A549 treated with AZD9567 at 1 μM for 4 hours (cell line): ENCODE results near the gene TPP2. TPM values are rescaled to one million over a fixed set of nuclear protein-coding genes. Genes with fewer than 3 reads are reported as not detected.

Experiments used
- total RNA-seq: library from RNA; stranded (reverse); fragments of 200-300 nt; extraction: Qiagen RNA extraction; gene quantifications from 5 replicates; pipeline ENCODE4 v1.2.3, GENCODE V29; 2022; ENCODE audit not compliant: insufficient read depth

Gene TPP2
- 15.2 to 17.6 TPM (median 17.3 TPM) in 5 replicates for total RNA-seq

DNA sequence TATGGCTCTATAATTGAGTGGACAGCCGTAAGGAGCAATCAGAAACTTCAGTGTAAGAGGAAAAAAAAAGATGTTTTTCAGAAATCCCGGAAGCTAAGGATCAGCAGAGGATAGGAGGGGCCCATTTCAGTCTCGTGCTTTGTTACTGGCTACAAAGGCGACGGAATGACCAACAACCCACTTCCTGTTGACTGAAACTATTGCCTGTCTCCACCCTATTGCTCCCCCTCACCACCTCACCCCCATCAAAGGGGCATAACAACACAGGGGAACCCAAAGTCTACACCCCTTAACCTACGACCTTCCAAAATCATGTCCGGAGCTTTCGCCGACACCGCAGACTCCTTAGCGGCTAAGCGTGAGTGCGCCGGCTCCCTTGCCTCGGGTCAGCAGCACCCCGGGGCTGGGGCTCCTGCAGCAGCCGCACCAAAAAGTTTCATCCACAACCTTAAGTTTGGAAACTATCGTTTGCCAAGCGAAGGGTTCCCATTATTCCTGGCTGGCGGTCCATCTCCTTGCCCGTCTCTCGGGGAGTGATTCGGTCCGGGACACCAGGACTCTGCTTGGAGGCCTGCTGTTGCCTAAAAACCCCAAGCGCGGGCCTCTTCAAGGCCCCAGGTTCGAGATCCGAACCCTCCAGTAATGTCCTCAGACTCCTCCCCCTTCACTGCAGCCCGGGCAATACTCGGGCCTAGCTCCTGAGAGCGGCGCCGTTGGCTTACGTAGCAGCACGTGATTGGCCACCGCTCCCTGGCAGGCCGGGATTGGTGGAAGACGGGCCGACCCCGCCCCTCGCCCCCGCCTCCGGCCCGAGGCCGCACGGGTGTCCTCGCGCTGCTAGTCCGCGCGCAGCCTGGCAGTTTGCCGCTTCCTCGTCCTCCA is at the start of gene TPP2:
TPP2 (plus strand) TSS at position 840 of the 882 bp plus-strand sequence. CDS start 53 bp downstream, outside the sequence.

DNA sequence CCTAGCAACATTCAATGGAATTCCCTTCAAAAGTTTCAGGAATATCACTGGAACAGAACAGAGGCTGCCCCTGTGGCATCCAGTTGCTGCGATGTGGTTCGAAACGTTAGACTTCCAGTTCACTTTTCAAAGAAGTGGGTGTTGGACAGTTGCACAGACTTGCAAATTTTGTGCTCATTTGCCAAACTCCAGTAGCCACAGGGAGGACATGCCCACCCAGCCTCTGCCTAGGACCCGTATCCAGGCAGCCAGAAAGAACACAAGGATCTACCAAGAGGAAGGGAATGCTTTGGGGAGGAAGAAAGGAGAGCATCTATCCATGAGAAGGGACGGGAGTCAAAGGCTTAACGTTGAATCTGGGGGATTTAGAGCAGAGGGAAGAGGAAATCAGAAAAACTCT is 98.2 kb downstream of the TPP2 start, which contains the start of gene METTL21C:
METTL21C (minus strand) TSS at position 108 of the 400 bp plus-strand sequence. CDS start 546 bp downstream, outside the sequence.

Other genes starting within 250 kb of the TPP2 start
- gene FGF14, start 194.9 kb upstream of the TPP2 start, total RNA-seq = not detected in 5 replicates
- not detected in 5 replicates for gene METTL21C, start 98.1 kb downstream of the TPP2 start, total RNA-seq
- 13.1 to 20.5 TPM (median 17.1 TPM) in 5 replicates for gene TEX30, start 176.8 kb downstream of the TPP2 start, total RNA-seq
- gene POGLUT2, start 202.0 kb downstream of the TPP2 start, total RNA-seq = 5.4 to 8.8 TPM (median 6.7 TPM) in 5 replicates
- gene BIVM, start 202.1 kb downstream of the TPP2 start, total RNA-seq = 1.8 to 4.0 TPM (median 3.5 TPM) in 5 replicates
- gene ERCC5, start 249.0 kb downstream of the TPP2 start, total RNA-seq = 12.0 to 17.4 TPM (median 16.0 TPM) in 5 replicates